HEK293 (cell line): ENCODE data around the gene FXYD5.

ENCODE experiments used
- GFI1B ChIP-seq: fragments of 450-650 bp; formaldehyde crosslinking; IDR thresholded peaks from 2 replicates; pipeline ENCODE4 v1.5.1; 2016; ENCODE audit warnings: missing biosample characterization, missing genetic modification characterization
- OVOL3 ChIP-seq: fragments of 450-650 bp; formaldehyde crosslinking; IDR thresholded peaks from 2 replicates; pipeline ENCODE4 v1.5.1; 2016; ENCODE audit warnings: missing biosample characterization, missing genetic modification characterization
- SP3 ChIP-seq: fragments of 450-650 bp; formaldehyde crosslinking; IDR thresholded peaks from 2 replicates; pipeline ENCODE4 v1.5.1; 2016; ENCODE audit warnings: missing biosample characterization, missing genetic modification characterization
- ZBTB1 ChIP-seq: fragments of 450-650 bp; formaldehyde crosslinking; IDR thresholded peaks from 2 replicates; pipeline ENCODE4 v1.5.1; 2016; ENCODE audit warnings: missing biosample characterization, missing genetic modification characterization
- ZBTB17 ChIP-seq: fragments of 450-650 bp; formaldehyde crosslinking; IDR thresholded peaks from 2 replicates; pipeline ENCODE4 v1.5.1; 2016; ENCODE audit warnings: missing biosample characterization, missing genetic modification characterization
- ZBTB8A ChIP-seq: fragments of 450-650 bp; formaldehyde crosslinking; IDR thresholded peaks from 2 replicates; pipeline ENCODE4 v1.5.1; 2016; ENCODE audit warnings: missing biosample characterization, missing genetic modification characterization
- ZNF10 ChIP-seq: fragments of 450-650 bp; formaldehyde crosslinking; IDR thresholded peaks from 2 replicates; pipeline ENCODE4 v1.5.1; 2017; ENCODE audit warnings: missing biosample characterization, missing genetic modification characterization
- ZNF155 ChIP-seq: fragments of 450-650 bp; formaldehyde crosslinking; IDR thresholded peaks from 2 replicates; pipeline ENCODE4 v1.5.1; 2016; ENCODE audit warnings: missing biosample characterization, missing genetic modification characterization
- ZNF175 ChIP-seq: fragments of 450-650 bp; formaldehyde crosslinking; IDR thresholded peaks from 2 replicates; pipeline ENCODE4 v1.5.1; 2016; ENCODE audit warnings: missing biosample characterization, missing genetic modification characterization
- ZNF19 ChIP-seq: fragments of 450-650 bp; formaldehyde crosslinking; IDR thresholded peaks from 2 replicates; pipeline ENCODE4; 2016; ENCODE audit warnings: missing biosample characterization, missing genetic modification characterization, low read depth
- ZNF23 ChIP-seq: fragments of 450-650 bp; formaldehyde crosslinking; IDR thresholded peaks from 2 replicates; pipeline ENCODE4 v1.5.1; 2016; ENCODE audit warnings: missing biosample characterization, missing genetic modification characterization, borderline replicate concordance
- ZNF335 ChIP-seq: fragments of 450-650 bp; formaldehyde crosslinking; conservative IDR thresholded peaks from 2 replicates; pipeline ENCODE4 v1.5.1; 2016; ENCODE audit warnings: missing biosample characterization, missing genetic modification characterization
- ZNF350 ChIP-seq: fragments of 450-650 bp; formaldehyde crosslinking; IDR thresholded peaks from 2 replicates; pipeline ENCODE4 v1.5.0; 2017; ENCODE audit warnings: missing biosample characterization, mild to moderate bottlenecking, missing genetic modification characterization
- ZNF510 ChIP-seq: fragments of 450-650 bp; formaldehyde crosslinking; IDR thresholded peaks from 2 replicates; pipeline ENCODE4 v1.5.1; 2018; ENCODE audit warnings: mild to moderate bottlenecking, missing genetic modification characterization, missing biosample characterization; ENCODE audit not compliant: insufficient replicate concordance
- ZNF530 ChIP-seq: fragments of 450-650 bp; formaldehyde crosslinking; IDR thresholded peaks from 2 replicates; pipeline ENCODE4 v1.5.1; 2016; ENCODE audit warnings: low read depth, missing biosample characterization, missing genetic modification characterization
- ZNF544 ChIP-seq: fragments of 450-650 bp; formaldehyde crosslinking; IDR thresholded peaks from 2 replicates; pipeline ENCODE4 v1.5.0; 2017; ENCODE audit warnings: missing biosample characterization, missing genetic modification characterization
- ZNF701 ChIP-seq: fragments of 450-650 bp; formaldehyde crosslinking; IDR thresholded peaks from 2 replicates; pipeline ENCODE4 v1.5.1; 2016; ENCODE audit warnings: missing biosample characterization, missing genetic modification characterization
- ZNF776 ChIP-seq: fragments of 450-650 bp; formaldehyde crosslinking; IDR thresholded peaks from 2 replicates; pipeline ENCODE4 v1.5.0; 2017; ENCODE audit warnings: missing biosample characterization, missing genetic modification characterization, borderline replicate concordance
- ZSCAN30 ChIP-seq: fragments of 450-650 bp; IDR thresholded peaks from 2 replicates; pipeline ENCODE4 v1.5.1; 2018; ENCODE audit warnings: missing biosample characterization, mild to moderate bottlenecking, missing genetic modification characterization, moderate library complexity
- TF ChIP-seq, protein P1 (sequence below): fragments of 450-650 bp; formaldehyde crosslinking; IDR thresholded peaks from 2 replicates; pipeline ENCODE4 v1.5.1; 2016; ENCODE audit warnings: missing biosample characterization, missing genetic modification characterization
- TF ChIP-seq, protein P2 (sequence below): fragments of 450-650 bp; formaldehyde crosslinking; IDR thresholded peaks from 2 replicates; pipeline ENCODE4 v1.5.1; 2016; ENCODE audit warnings: missing biosample characterization, missing genetic modification characterization
- TF ChIP-seq, protein P3 (sequence below): fragments of 450-650 bp; formaldehyde crosslinking; IDR thresholded peaks from 2 replicates; pipeline ENCODE4 v1.5.1; 2016; ENCODE audit warnings: missing biosample characterization, missing genetic modification characterization
- TF ChIP-seq, protein P4 (sequence below): fragments of 450-650 bp; formaldehyde crosslinking; IDR thresholded peaks from 2 replicates; pipeline ENCODE4 v1.5.1; 2016; ENCODE audit warnings: missing biosample characterization, missing genetic modification characterization, borderline replicate concordance
- TF ChIP-seq, protein P5 (sequence below): fragments of 450-650 bp; formaldehyde crosslinking; IDR thresholded peaks from 2 replicates; pipeline ENCODE4 v1.5.1; 2017; ENCODE audit warnings: missing biosample characterization, missing genetic modification characterization
- TF ChIP-seq, protein P6 (sequence below): fragments of 450-650 bp; formaldehyde crosslinking; IDR thresholded peaks from 2 replicates; pipeline ENCODE4 v1.5.1; 2016; ENCODE audit warnings: missing biosample characterization, missing genetic modification characterization
- TF ChIP-seq, protein P7 (sequence below): fragments of 450-650 bp; formaldehyde crosslinking; IDR thresholded peaks from 2 replicates; pipeline ENCODE4 v1.5.1; 2016; ENCODE audit warnings: missing biosample characterization, missing genetic modification characterization
- TF ChIP-seq, protein P8 (sequence below): fragments of 450-650 bp; formaldehyde crosslinking; IDR thresholded peaks from 2 replicates; pipeline ENCODE4 v1.5.1; 2016; ENCODE audit warnings: missing biosample characterization, missing genetic modification characterization, borderline replicate concordance

The FXYD5 gene

DNA sequence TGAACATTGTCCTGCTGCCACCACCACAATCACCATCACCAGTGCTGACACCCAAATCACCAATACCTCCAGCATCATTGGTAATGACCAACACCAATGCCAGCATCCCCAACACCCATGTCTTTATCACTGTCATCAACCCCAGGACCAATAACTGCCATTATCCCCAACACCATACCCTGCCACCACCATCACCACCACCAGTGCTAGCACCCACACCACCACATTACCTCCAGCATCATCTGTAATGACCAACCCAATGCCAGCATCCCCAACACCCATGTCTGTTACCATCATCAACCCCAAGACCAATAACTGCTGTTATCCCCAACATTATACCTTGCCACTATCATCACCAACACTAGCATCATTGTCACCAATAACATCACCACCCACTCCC, 22.3 kb upstream of the FXYD5 start (continued):
- TF ChIP-seq ZNF544 (tag by site-specific recombination) (no peak), SP3 (tag by site-specific recombination) (no peak), GFI1B (tag by site-specific recombination) (no peak), ZNF335 (tag by site-specific recombination) (no peak), ZNF23 (0 out of 2 replicates have a peak, but pooled peaks have one; percentile 34), ZNF350 (tag by site-specific recombination) (no peak), ZNF10 (tag by site-specific recombination) (no peak), ZBTB8A (tag by site-specific recombination) (no peak), ZNF701 (tag by site-specific recombination) (no peak), ZBTB17 (tag by site-specific recombination) (no peak), ZNF530 (tag by site-specific recombination) (no peak), ZSCAN30 (tag by site-specific recombination) (no peak), ZNF510 (tag by site-specific recombination) (no peak), ZNF175 (tag by site-specific recombination) (no peak), ZBTB1 (tag by site-specific recombination) (no peak), ZNF776 (0 out of 2 replicates have a peak, but pooled peaks have one; percentile 55), ZNF155 (no peak), ZNF19 (tag by site-specific recombination) (no peak), OVOL3 (tag by site-specific recombination) (no peak)
- TF ChIP-seq, protein P1, sequence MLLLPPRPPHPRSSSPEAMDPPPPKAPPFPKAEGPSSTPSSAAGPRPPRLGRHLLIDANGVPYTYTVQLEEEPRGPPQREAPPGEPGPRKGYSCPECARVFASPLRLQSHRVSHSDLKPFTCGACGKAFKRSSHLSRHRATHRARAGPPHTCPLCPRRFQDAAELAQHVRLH (tag by site-specific recombination) = no peak
- TF ChIP-seq, protein P2, sequence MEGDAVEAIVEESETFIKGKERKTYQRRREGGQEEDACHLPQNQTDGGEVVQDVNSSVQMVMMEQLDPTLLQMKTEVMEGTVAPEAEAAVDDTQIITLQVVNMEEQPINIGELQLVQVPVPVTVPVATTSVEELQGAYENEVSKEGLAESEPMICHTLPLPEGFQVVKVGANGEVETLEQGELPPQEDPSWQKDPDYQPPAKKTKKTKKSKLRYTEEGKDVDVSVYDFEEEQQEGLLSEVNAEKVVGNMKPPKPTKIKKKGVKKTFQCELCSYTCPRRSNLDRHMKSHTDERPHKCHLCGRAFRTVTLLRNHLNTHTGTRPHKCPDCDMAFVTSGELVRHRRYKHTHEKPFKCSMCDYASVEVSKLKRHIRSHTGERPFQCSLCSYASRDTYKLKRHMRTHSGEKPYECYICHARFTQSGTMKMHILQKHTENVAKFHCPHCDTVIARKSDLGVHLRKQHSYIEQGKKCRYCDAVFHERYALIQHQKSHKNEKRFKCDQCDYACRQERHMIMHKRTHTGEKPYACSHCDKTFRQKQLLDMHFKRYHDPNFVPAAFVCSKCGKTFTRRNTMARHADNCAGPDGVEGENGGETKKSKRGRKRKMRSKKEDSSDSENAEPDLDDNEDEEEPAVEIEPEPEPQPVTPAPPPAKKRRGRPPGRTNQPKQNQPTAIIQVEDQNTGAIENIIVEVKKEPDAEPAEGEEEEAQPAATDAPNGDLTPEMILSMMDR (tag by site-specific recombination) = no peak
- TF ChIP-seq, protein P3, sequence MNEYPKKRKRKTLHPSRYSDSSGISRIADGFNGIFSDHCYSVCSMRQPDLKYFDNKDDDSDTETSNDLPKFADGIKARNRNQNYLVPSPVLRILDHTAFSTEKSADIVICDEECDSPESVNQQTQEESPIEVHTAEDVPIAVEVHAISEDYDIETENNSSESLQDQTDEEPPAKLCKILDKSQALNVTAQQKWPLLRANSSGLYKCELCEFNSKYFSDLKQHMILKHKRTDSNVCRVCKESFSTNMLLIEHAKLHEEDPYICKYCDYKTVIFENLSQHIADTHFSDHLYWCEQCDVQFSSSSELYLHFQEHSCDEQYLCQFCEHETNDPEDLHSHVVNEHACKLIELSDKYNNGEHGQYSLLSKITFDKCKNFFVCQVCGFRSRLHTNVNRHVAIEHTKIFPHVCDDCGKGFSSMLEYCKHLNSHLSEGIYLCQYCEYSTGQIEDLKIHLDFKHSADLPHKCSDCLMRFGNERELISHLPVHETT (tag by site-specific recombination) = no peak
- TF ChIP-seq, protein P4, sequence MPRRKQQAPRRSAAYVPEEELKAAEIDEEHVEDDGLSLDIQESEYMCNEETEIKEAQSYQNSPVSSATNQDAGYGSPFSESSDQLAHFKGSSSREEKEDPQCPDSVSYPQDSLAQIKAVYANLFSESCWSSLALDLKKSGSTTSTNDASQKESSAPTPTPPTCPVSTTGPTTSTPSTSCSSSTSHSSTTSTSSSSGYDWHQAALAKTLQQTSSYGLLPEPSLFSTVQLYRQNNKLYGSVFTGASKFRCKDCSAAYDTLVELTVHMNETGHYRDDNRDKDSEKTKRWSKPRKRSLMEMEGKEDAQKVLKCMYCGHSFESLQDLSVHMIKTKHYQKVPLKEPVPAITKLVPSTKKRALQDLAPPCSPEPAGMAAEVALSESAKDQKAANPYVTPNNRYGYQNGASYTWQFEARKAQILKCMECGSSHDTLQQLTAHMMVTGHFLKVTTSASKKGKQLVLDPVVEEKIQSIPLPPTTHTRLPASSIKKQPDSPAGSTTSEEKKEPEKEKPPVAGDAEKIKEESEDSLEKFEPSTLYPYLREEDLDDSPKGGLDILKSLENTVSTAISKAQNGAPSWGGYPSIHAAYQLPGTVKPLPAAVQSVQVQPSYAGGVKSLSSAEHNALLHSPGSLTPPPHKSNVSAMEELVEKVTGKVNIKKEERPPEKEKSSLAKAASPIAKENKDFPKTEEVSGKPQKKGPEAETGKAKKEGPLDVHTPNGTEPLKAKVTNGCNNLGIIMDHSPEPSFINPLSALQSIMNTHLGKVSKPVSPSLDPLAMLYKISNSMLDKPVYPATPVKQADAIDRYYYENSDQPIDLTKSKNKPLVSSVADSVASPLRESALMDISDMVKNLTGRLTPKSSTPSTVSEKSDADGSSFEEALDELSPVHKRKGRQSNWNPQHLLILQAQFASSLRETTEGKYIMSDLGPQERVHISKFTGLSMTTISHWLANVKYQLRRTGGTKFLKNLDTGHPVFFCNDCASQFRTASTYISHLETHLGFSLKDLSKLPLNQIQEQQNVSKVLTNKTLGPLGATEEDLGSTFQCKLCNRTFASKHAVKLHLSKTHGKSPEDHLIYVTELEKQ (tag by site-specific recombination) = no peak
- TF ChIP-seq, protein P5, sequence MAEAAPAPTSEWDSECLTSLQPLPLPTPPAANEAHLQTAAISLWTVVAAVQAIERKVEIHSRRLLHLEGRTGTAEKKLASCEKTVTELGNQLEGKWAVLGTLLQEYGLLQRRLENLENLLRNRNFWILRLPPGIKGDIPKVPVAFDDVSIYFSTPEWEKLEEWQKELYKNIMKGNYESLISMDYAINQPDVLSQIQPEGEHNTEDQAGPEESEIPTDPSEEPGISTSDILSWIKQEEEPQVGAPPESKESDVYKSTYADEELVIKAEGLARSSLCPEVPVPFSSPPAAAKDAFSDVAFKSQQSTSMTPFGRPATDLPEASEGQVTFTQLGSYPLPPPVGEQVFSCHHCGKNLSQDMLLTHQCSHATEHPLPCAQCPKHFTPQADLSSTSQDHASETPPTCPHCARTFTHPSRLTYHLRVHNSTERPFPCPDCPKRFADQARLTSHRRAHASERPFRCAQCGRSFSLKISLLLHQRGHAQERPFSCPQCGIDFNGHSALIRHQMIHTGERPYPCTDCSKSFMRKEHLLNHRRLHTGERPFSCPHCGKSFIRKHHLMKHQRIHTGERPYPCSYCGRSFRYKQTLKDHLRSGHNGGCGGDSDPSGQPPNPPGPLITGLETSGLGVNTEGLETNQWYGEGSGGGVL = no peak
- TF ChIP-seq, protein P6, sequence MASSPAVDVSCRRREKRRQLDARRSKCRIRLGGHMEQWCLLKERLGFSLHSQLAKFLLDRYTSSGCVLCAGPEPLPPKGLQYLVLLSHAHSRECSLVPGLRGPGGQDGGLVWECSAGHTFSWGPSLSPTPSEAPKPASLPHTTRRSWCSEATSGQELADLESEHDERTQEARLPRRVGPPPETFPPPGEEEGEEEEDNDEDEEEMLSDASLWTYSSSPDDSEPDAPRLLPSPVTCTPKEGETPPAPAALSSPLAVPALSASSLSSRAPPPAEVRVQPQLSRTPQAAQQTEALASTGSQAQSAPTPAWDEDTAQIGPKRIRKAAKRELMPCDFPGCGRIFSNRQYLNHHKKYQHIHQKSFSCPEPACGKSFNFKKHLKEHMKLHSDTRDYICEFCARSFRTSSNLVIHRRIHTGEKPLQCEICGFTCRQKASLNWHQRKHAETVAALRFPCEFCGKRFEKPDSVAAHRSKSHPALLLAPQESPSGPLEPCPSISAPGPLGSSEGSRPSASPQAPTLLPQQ (tag by site-specific recombination) = no peak
- TF ChIP-seq, protein P7, sequence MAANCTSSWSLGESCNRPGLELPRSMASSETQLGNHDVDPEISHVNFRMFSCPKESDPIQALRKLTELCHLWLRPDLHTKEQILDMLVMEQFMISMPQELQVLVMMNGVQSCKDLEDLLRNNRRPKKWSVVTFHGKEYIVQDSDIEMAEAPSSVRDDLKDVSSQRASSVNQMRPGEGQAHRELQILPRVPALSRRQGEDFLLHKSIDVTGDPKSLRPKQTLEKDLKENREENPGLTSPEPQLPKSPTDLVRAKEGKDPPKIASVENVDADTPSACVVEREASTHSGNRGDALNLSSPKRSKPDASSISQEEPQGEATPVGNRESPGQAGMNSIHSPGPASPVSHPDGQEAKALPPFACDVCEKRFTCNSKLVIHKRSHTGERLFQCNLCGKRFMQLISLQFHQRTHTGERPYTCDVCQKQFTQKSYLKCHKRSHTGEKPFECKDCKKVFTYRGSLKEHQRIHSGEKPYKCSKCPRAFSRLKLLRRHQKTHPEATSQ (tag by site-specific recombination) = no peak
- TF ChIP-seq, protein P8, sequence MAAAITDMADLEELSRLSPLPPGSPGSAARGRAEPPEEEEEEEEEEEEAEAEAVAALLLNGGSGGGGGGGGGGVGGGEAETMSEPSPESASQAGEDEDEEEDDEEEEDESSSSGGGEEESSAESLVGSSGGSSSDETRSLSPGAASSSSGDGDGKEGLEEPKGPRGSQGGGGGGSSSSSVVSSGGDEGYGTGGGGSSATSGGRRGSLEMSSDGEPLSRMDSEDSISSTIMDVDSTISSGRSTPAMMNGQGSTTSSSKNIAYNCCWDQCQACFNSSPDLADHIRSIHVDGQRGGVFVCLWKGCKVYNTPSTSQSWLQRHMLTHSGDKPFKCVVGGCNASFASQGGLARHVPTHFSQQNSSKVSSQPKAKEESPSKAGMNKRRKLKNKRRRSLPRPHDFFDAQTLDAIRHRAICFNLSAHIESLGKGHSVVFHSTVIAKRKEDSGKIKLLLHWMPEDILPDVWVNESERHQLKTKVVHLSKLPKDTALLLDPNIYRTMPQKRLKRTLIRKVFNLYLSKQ (tag by site-specific recombination) = no peak
